H9 (cell line): ENCODE measurements around the gene FXYD4. TPM values are rescaled to one million over a fixed set of nuclear protein-coding genes. Genes with fewer than 3 reads are reported as not detected.

Source experiments
- DNase-seq: peaks from one replicate; pipeline ENCODE4 v3.0.0-alpha.2; 2017
- H2AFZ ChIP-seq: one replicate; pipeline ENCODE4 v1.6.1; 2013; ENCODE audit warnings: mild to moderate bottlenecking, low read length, control low read depth, moderate library complexity
- H2AK5ac ChIP-seq: 2 replicates; pipeline ENCODE4 v1.6.1; 2013; ENCODE audit warnings: low read length, control low read depth, mixed read lengths; ENCODE audit not compliant: insufficient read length
- H2BK120ac ChIP-seq: one replicate; pipeline ENCODE4 v1.6.1; 2013; ENCODE audit warnings: low read depth, mild to moderate bottlenecking, low read length, control low read depth, inconsistent platforms; ENCODE audit not compliant: poor library complexity, severe bottlenecking
- H2BK12ac ChIP-seq: 2 replicates; pipeline ENCODE4 v1.6.1; 2013; ENCODE audit warnings: low read length, control low read depth, mixed read lengths, low read depth; ENCODE audit not compliant: insufficient read length
- H2BK15ac ChIP-seq: 2 replicates; pipeline ENCODE4 v1.6.1; 2013; ENCODE audit warnings: low read depth, low read length, control low read depth
- H2BK20ac ChIP-seq: one replicate; pipeline ENCODE4 v1.6.1; 2013; ENCODE audit warnings: low read depth, mild to moderate bottlenecking, low read length, control low read depth, inconsistent platforms; ENCODE audit not compliant: poor library complexity, severe bottlenecking
- H2BK5ac ChIP-seq: 2 replicates; pipeline ENCODE4 v1.6.1; 2013; ENCODE audit warnings: low read length, control low read depth, mixed read lengths; ENCODE audit not compliant: insufficient read length
- H3K14ac ChIP-seq: 2 replicates; pipeline ENCODE4 v1.6.1; 2013; ENCODE audit warnings: low read length, control low read depth; ENCODE audit not compliant: insufficient read depth
- H3K18ac ChIP-seq: 2 replicates; pipeline ENCODE4 v1.6.1; 2013; ENCODE audit warnings: low read depth, mild to moderate bottlenecking, mixed read lengths, low read length, control low read depth; ENCODE audit not compliant: insufficient read length
- H3K23ac ChIP-seq: 2 replicates; pipeline ENCODE4 v1.6.1; 2013; ENCODE audit warnings: low read length, control low read depth, mixed read lengths, low read depth; ENCODE audit not compliant: insufficient read length
- H3K23me2 ChIP-seq: 2 replicates; pipeline ENCODE4 v1.6.1; 2013; ENCODE audit warnings: low read depth, mild to moderate bottlenecking, mixed read lengths, low read length, control low read depth; ENCODE audit not compliant: insufficient read length, poor library complexity, severe bottlenecking
- H3K27ac ChIP-seq: 2 replicates; pipeline ENCODE4 v1.5.1; 2013; ENCODE audit warnings: low read length, control low read depth, mixed read lengths, low read depth; ENCODE audit not compliant: insufficient read length
- H3K27me3 ChIP-seq: 2 replicates; pipeline ENCODE4 v1.6.1; 2013; ENCODE audit warnings: low read length, control low read depth, inconsistent platforms; ENCODE audit not compliant: insufficient read depth
- H3K4ac ChIP-seq: 2 replicates; pipeline ENCODE4 v1.6.1; 2013; ENCODE audit warnings: low read depth, mild to moderate bottlenecking, control low read depth, inconsistent platforms, low read length, moderate library complexity
- H3K4me1 ChIP-seq: 2 replicates; pipeline ENCODE4 v1.6.1; 2013; ENCODE audit warnings: low read length, control low read depth, inconsistent platforms; ENCODE audit not compliant: insufficient read depth
- H3K4me2 ChIP-seq: 2 replicates; pipeline ENCODE4 v1.6.1; 2013; ENCODE audit warnings: low read length, control low read depth, mixed read lengths; ENCODE audit not compliant: insufficient read length, insufficient read depth
- H3K56ac ChIP-seq: 2 replicates; pipeline ENCODE4 v1.6.1; 2013; ENCODE audit warnings: low read depth, mild to moderate bottlenecking, mixed read lengths, low read length, control low read depth; ENCODE audit not compliant: insufficient read length
- H3K79me1 ChIP-seq: 2 replicates; pipeline ENCODE4 v1.6.1; 2013; ENCODE audit warnings: low read depth, mild to moderate bottlenecking, moderate library complexity, low read length, control low read depth, inconsistent platforms; ENCODE audit not compliant: insufficient read depth, poor library complexity, severe bottlenecking
- H3K79me2 ChIP-seq: 2 replicates; pipeline ENCODE4 v1.6.1; 2013; ENCODE audit warnings: low read length, control low read depth, inconsistent platforms; ENCODE audit not compliant: insufficient read depth
- H3K9ac ChIP-seq: 2 replicates; pipeline ENCODE4 v1.6.1; 2013; ENCODE audit warnings: low read length, control low read depth, mixed read lengths; ENCODE audit not compliant: insufficient read length; ENCODE audit errors: extremely low read depth
- H3K9me3 ChIP-seq: one replicate; pipeline ENCODE4 v1.6.1; 2013; ENCODE audit warnings: low read depth, low read length, inconsistent platforms; ENCODE audit not compliant: control insufficient read depth
- H3T11ph ChIP-seq: one replicate; pipeline ENCODE4 v1.6.1; 2013; ENCODE audit warnings: mild to moderate bottlenecking, low read length, control low read depth, inconsistent platforms
- H4K20me1 ChIP-seq: one replicate; pipeline ENCODE4 v1.6.1; 2013; ENCODE audit not compliant: control insufficient read depth, insufficient read length, insufficient read depth
- H4K5ac ChIP-seq: 2 replicates; pipeline ENCODE4 v1.6.1; 2013; ENCODE audit warnings: low read depth, mild to moderate bottlenecking, mixed read lengths, low read length, control low read depth; ENCODE audit not compliant: insufficient read length
- H4K8ac ChIP-seq: replicated peaks from 2 replicates; pipeline ENCODE4 v1.6.1; 2013; ENCODE audit warnings: low read length, control low read depth, mixed read lengths, low read depth; ENCODE audit not compliant: insufficient read length
- H4K91ac ChIP-seq: 2 replicates; pipeline ENCODE4 v1.6.1; 2013; ENCODE audit warnings: low read depth, mild to moderate bottlenecking, moderate library complexity, mixed read lengths, low read length, control low read depth; ENCODE audit not compliant: insufficient read length
- H3K27ac Mint-ChIP-seq, 3 experiments: 2 replicates in 2 of 3; 3 replicates in 1 of 3; pipeline ENCODE4 v1.8.0; 2020 to 2021; ENCODE audit warnings: mixed read lengths in 3 of 3, mild to moderate bottlenecking in 1 of 3, moderate library complexity in 1 of 3
- H3K27me3 Mint-ChIP-seq: 2 replicates; pipeline ENCODE4 v1.8.0; 2021; ENCODE audit warnings: low read depth, mild to moderate bottlenecking, moderate library complexity, mixed read lengths
- H3K36me3 Mint-ChIP-seq, 3 experiments: 2 replicates in 2 of 3; 3 replicates in 1 of 3; pipeline ENCODE4 v1.8.0; 2020 to 2021; ENCODE audit warnings: low read depth in 3 of 3, mixed read lengths in 3 of 3; ENCODE audit not compliant: insufficient read depth in 1 of 3
- H3K4me1 Mint-ChIP-seq, 2 experiments: 2 replicates each; pipeline ENCODE4 v1.8.0; 2020; ENCODE audit warnings: mixed read lengths in 2 of 2
- H3K4me3 Mint-ChIP-seq, 2 experiments: 2 replicates in 1 of 2; 3 replicates in 1 of 2; pipeline ENCODE4 v1.8.0; 2020 to 2021; ENCODE audit warnings: mild to moderate bottlenecking in 2 of 2, mixed read lengths in 2 of 2, moderate library complexity in 1 of 2
- H3K9me3 Mint-ChIP-seq, 2 experiments: 2 replicates in 1 of 2; 3 replicates in 1 of 2; pipeline ENCODE4 v1.8.0; 2020; ENCODE audit warnings: mild to moderate bottlenecking in 2 of 2, mixed read lengths in 2 of 2, moderate library complexity in 1 of 2
- WGBS: extraction: QIAGEN DNeasy Blood & Tissue Kit; methylation state at CpG from one replicate; pipeline ENCODE4 v1.1.7; 2013; ENCODE audit warnings: missing lambda C conversion rate, low lambda C conversion rate, mixed read lengths; ENCODE audit not compliant: insufficient read length; ENCODE audit errors: extremely low coverage; 5-methylcytosine and 5-hydroxymethylcytosine counted together
- total RNA-seq: library from RNA; stranded (reverse); gene quantifications from 2 replicates; pipeline ENCODE4 v1.2.1, GENCODE V29; 2021
- TF ChIP-seq, protein P1 (sequence below): fragments of 200-600 bp; sonication (generic); conservative IDR thresholded peaks from 3 replicates; pipeline ENCODE4 v1.8.0; 2021; ENCODE audit warnings: antibody characterized with exemption, mild to moderate bottlenecking

Gene FXYD4
- total RNA-seq, 1 experiment from 2014 or later, result not detected

DNA sequence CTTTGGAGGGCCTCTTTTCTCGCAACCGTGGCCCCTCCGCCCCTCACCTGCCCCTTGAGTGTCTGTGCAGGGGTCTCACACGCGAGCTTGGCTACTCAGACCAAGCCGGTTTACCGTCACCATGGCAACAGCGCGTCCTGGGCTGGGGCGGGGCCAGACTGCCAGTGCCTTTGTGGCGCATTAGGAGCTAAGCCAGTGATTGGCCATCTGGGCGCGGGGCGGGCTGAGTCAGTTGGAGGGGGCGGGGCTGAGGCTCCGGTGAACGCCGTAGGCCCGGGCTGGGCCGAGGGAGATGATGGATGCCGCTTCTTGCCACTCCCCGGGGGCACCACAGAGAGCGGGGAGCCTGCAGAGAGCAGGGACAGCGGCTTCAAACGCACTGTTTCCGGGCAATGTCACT is 48.7 kb upstream of the FXYD4 start:
- H3K14ac ChIP-seq, result no peak overlapping the region
- H2BK15ac ChIP-seq, result no peak overlapping the region
- no CpG with 5 or more reads among the region's 26 CpGs for WGBS
- no peak overlapping the region for H3K56ac ChIP-seq
- no peak overlapping the region for H2BK120ac ChIP-seq
- no peak overlapping the region for H2AK5ac ChIP-seq
- Mint-ChIP-seq H3K27me3 (peaks cover 6% of the 10 kb centered on the region), H3K36me3 (no peaks in the 10 kb centered on the region), H3K4me1 (peaks cover 43 to 46% of the 10 kb centered on the region in 2 experiments), H3K9me3 (no peaks in the 10 kb centered on the region), H3K27ac (peak overlapping the region in 2 of 3 experiments; percentile 19 to 93; a peak in 3 of 7 replicates), H3K4me3 (peak overlapping the region; percentile 54 to 79)
- no peak overlapping the region for H3K23ac ChIP-seq
- H3K9me3 ChIP-seq, result no peaks in the 10 kb centered on the region
- H2BK5ac ChIP-seq, result no peak overlapping the region
- H3K9ac ChIP-seq, result no peak overlapping the region
- no peak overlapping the region for H2BK12ac ChIP-seq
- no peak overlapping the region for H4K8ac ChIP-seq
- no peak overlapping the region for H4K5ac ChIP-seq
- peak overlapping the region; percentile 53 for H3K4me2 ChIP-seq
- DNase-seq, result peak; percentile 97
- H3K27ac ChIP-seq, result no peak overlapping the region
- H3K23me2 ChIP-seq, result no peaks in the 10 kb centered on the region
- no peak overlapping the region for H2AFZ ChIP-seq
- H4K20me1 ChIP-seq, result no peaks in the 10 kb centered on the region
- H3K79me1 ChIP-seq, result no peaks in the 10 kb centered on the region
- H3K79me2 ChIP-seq, result no peaks in the 10 kb centered on the region
- no peaks in the 10 kb centered on the region for H3K27me3 ChIP-seq
- H3K4me1 ChIP-seq, result no peaks in the 10 kb centered on the region; the same call in 1 of the 2 replicates
- no peak overlapping the region for H3K4ac ChIP-seq
- TF ChIP-seq, protein P1, sequence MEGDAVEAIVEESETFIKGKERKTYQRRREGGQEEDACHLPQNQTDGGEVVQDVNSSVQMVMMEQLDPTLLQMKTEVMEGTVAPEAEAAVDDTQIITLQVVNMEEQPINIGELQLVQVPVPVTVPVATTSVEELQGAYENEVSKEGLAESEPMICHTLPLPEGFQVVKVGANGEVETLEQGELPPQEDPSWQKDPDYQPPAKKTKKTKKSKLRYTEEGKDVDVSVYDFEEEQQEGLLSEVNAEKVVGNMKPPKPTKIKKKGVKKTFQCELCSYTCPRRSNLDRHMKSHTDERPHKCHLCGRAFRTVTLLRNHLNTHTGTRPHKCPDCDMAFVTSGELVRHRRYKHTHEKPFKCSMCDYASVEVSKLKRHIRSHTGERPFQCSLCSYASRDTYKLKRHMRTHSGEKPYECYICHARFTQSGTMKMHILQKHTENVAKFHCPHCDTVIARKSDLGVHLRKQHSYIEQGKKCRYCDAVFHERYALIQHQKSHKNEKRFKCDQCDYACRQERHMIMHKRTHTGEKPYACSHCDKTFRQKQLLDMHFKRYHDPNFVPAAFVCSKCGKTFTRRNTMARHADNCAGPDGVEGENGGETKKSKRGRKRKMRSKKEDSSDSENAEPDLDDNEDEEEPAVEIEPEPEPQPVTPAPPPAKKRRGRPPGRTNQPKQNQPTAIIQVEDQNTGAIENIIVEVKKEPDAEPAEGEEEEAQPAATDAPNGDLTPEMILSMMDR, result 0 out of 3 replicates have a peak, but pooled peaks have one; percentile 16
- no peak overlapping the region for H3T11ph ChIP-seq
- H2BK20ac ChIP-seq, result no peak overlapping the region
- H3K18ac ChIP-seq, result peak overlapping the region; percentile 9
- H4K91ac ChIP-seq, result no peak overlapping the region
